Right lobe of liver (tissue), 6 donors: ENCODE results near the gene CDH4. TPM values are rescaled to one million over a fixed set of nuclear protein-coding genes. Genes with fewer than 3 reads are reported as not detected.
A peak's percentile ranks its signal among the peaks of the same experiment; 100 is the strongest.

Experiments used
- ATAC-seq, 4 donors: fragments of 200-7000 bp; cut with Tn5 transposase; one replicate each; pipeline ENCODE4 v1.9.1; 2020; ENCODE audit warnings: mild to moderate bottlenecking in 4 of 4, moderate library complexity in 4 of 4
- DNase-seq, 3 donors: peaks; one replicate each; pipeline ENCODE4 v3.0.0-alpha.2; 2020
- H3K27ac ChIP-seq, 3 donors: fragments of 200-600 bp; one replicate each; pipeline ENCODE4 v1.8.0; 2022
- H3K27me3 ChIP-seq, 2 donors: fragments of 200-600 bp; one replicate each; pipeline ENCODE4 v1.8.0; 2022
- H3K36me3 ChIP-seq, 4 donors: fragments of 200-600 bp; sonication (generic) in 1 of 4; one replicate each; pipeline versions ENCODE4 v1.5.1 to v1.8.0; 2017 to 2022; ENCODE audit warnings: control low read depth in 1 of 4
- H3K4me1 ChIP-seq, 4 donors: fragments of 200-600 bp; sonication (generic) in 1 of 4; one replicate each; pipeline versions ENCODE4 v1.5.1 to v1.8.0; 2017 to 2022; ENCODE audit warnings: control low read depth in 1 of 4
- H3K4me3 ChIP-seq, 3 donors: fragments of 200-600 bp; one replicate each; pipeline ENCODE4 v1.8.0; 2022
- H3K9me3 ChIP-seq, 4 donors: fragments of 200-600 bp; sonication (generic) in 1 of 4; one replicate each; pipeline versions ENCODE4 v1.5.1 to v1.8.0; 2017 to 2022; ENCODE audit warnings: control low read depth in 1 of 4
- CTCF ChIP-seq, 4 donors: fragments of 200-600 bp in 3 of 4; fragments of 450-650 bp in 1 of 4; IDR thresholded peaks; one replicate each; pipeline versions ENCODE4 v1.5.1 to v1.8.0; 2016 to 2022; ENCODE audit warnings: antibody characterized with exemption in 4 of 4, mild to moderate bottlenecking in 2 of 4
- POLR2A ChIP-seq: fragments of 450-650 bp; IDR thresholded peaks from one replicate; pipeline ENCODE4 v1.6.1; 2017; ENCODE audit warnings: antibody characterized with exemption, mild to moderate bottlenecking
- WGBS: methylation state at CpG from one replicate; pipeline ENCODE4 v1.1.6; 2018; ENCODE audit warnings: low coverage, low lambda C conversion rate; ENCODE audit not compliant: insufficient coverage; ENCODE audit errors: missing lambda C conversion rate; 5-methylcytosine and 5-hydroxymethylcytosine counted together
- intact Hi-C, 2 donors: fragments of 100-400 bp; cut with DNase I; formaldehyde crosslinking; loops; one replicate each; pipeline versions ENCODE4 v1.11.2 to v1.14.1; 2022
- total RNA-seq, 6 experiments: library from RNA; depleted of rRNA in 2 of 6; stranded (reverse); fragments of >200 nt in 2 of 6; fragmentation: NEBNext Ultra II Directional in 3 of 6; extraction: Animal tissue kit (Norgen Biotek cat#: 25700) in 3 of 6; gene quantifications; one replicate each; pipeline versions ENCODE4 v1.1.0 to v1.2.4, GENCODE V29; 2016 to 2023
- donor health status: DM: no; HTN: yes; CAD: no.
- donor health status: DM: no; HTN: no; CAD: no.
- donor health status: DM: no; HTN: no; CAD: no.
- donor health status: DM: no; HTN: yes; CAD: no.
- donor health status: DM: no; HTN: yes; CAD: no.

Gene CDH4
- total RNA-seq, 6 experiments from 2014 or later: 0.02 to 0.14 (median 0.09) TPM; not detected in 3

GRCh38 chr20:61677928-61678327 is 425.9 kb downstream of the CDH4 start:
- Histone ChIP-seq H3K4me1 (no peaks in the 10 kb centered on the region), H3K36me3 (no peaks in the 10 kb centered on the region), H3K9me3 (no peaks in the 10 kb centered on the region), H3K27ac (no peak overlapping the region), H3K27me3 (no peaks in the 10 kb centered on the region), H3K4me3 (no peak overlapping the region)
- ATAC-seq (no peak), DNase-seq (no peak)
- WGBS: 24% methylated on average over 2 of the region's 2 CpGs
- no peak for TF ChIP-seq POLR2A
- TF ChIP-seq CTCF (IDR thresholded peaks at IDR 0.05): no peak
- intact Hi-C loops: no loop called here

GRCh38 chr20:61678437-61678836 is 426.4 kb downstream of the CDH4 start:
- H3K4me3 ChIP-seq: no peak overlapping the region
- H3K27me3 ChIP-seq: no peaks in the 10 kb centered on the region
- no peak overlapping the region for H3K27ac ChIP-seq
- H3K4me1 ChIP-seq: no peaks in the 10 kb centered on the region
- peak in 1 of 3 donors; percentile 32 for DNase-seq
- intact Hi-C loops: no loop called here
- no peak for TF ChIP-seq CTCF (IDR thresholded peaks at IDR 0.05)
- no peaks in the 10 kb centered on the region for H3K9me3 ChIP-seq
- 69% methylated on average over 4 of the region's 8 CpGs for WGBS
- no peak for ATAC-seq
- H3K36me3 ChIP-seq: no peaks in the 10 kb centered on the region

- WGBS: 52% methylated on average over 3 of the region's 10 CpGs
- ATAC-seq (no peak), DNase-seq (peak in 1 of 3 donors; percentile 30)
- Histone ChIP-seq H3K4me1 (no peaks in the 10 kb centered on the region), H3K36me3 (no peaks in the 10 kb centered on the region), H3K4me3 (no peak overlapping the region), H3K9me3 (no peaks in the 10 kb centered on the region), H3K27me3 (no peaks in the 10 kb centered on the region), H3K27ac (no peak overlapping the region)
- TF ChIP-seq POLR2A: no peak
- no peak for TF ChIP-seq CTCF (IDR thresholded peaks at IDR 0.05)
- intact Hi-C loops: no loop called here
These were observed 427.4 kb downstream of the CDH4 start for GRCh38 chr20:61679473-61679872.

- DNase-seq: no peak
- H3K27ac ChIP-seq: no peak overlapping the region
- no peak for TF ChIP-seq POLR2A
- no peak for TF ChIP-seq CTCF (IDR thresholded peaks at IDR 0.05)
- no peaks in the 10 kb centered on the region for H3K9me3 ChIP-seq
- H3K4me3 ChIP-seq: no peak overlapping the region
- no peaks in the 10 kb centered on the region for H3K36me3 ChIP-seq
- H3K27me3 ChIP-seq: no peaks in the 10 kb centered on the region
- no peaks in the 10 kb centered on the region for H3K4me1 ChIP-seq
- WGBS: 71% methylated on average over 1 of the region's 7 CpGs
- intact Hi-C loops: no loop called here
- no peak for ATAC-seq
These were observed 428.0 kb downstream of the CDH4 start for GRCh38 chr20:61680096-61680495.
